ENCODE data around the gene INVS. TPM values are rescaled to one million over a fixed set of nuclear protein-coding genes. Genes with fewer than 3 reads are reported as not detected.
"Not testable (repeated sequence)": the region's sequence is repeated elsewhere in the genome, so short reads cannot be mapped to it uniquely, and the experiment has no call there.

Gene INVS
- total and polyA plus RNA-seq, 2 experiments from 2014 or later: 8.5 to 17.0 TPM

DNA sequence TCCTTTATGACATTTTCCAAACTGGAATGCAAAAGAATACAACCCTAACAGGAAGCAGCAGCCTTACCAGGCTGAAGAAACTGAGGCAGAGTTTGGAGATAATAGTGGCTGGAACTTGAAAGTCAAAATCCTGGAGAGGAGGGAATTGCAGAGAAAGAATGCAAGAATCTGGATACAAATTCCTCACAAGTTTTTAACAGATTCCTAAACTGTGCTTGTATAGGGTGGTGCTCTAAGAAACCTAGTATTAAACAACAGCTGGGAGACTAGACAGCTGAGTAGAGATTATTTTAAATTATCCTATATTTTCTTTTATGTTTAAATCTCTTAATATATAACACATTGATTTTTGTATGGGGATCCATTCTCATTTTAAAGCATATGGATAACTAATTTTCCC, 30.7 kb downstream of the INVS start:
- Histone ChIP-seq H3F3A (ENCODE audit: insufficient read depth) (peaks cover 7% of the 10 kb centered on the region; the same call in 1 of the 2 replicates), H3K27me3 (replicated peaks; ENCODE audit: insufficient read depth) (no peaks in the 10 kb centered on the region), H3K36me3 (ENCODE audit: low read depth) (peaks cover 3% of the 10 kb centered on the region; the same call in 1 of the 2 replicates), H3K27ac (no peak overlapping the region), H3K4me1 (ENCODE audit: insufficient read depth) (no peaks in the 10 kb centered on the region; the same call in 1 of the 2 replicates), H3K79me2 (ENCODE audit: insufficient read depth) (0 out of 2 replicates have a peak, but pooled peaks cover 5% of the 10 kb centered on the region), H3K9ac (no peak overlapping the region), H4K20me1 (ENCODE audit: insufficient read depth) (no peaks in the 10 kb centered on the region), H3K9me3 (ENCODE audit: low read depth) (no peaks in the 10 kb centered on the region), H3K9me2 (ENCODE audit: insufficient read depth) (no peaks in the 10 kb centered on the region), H2AFZ (no peak overlapping the region), H3K4me3 (no peak overlapping the region), H3K4me2 (ENCODE audit: unreplicated experiment) (no peak overlapping the region)
- TF ChIP-seq EZH2phosphoT487 (IDR thresholded peaks at IDR 0.05; ENCODE audit: insufficient read depth, low read depth) (no peak), EZH2 (IDR thresholded peaks at IDR 0.05; ENCODE audit: insufficient read depth, poor library complexity, severe bottlenecking) (no peak)
- DNase-seq: no peak
- in situ Hi-C loops (cut with MboI): no loop called here

- Histone ChIP-seq H3F3A (ENCODE audit: insufficient read depth) (peaks cover 3% of the 10 kb centered on the region; the same call in 1 of the 2 replicates), H3K27me3 (replicated peaks; ENCODE audit: insufficient read depth) (no peaks in the 10 kb centered on the region), H3K9ac (no peak overlapping the region), H3K4me2 (ENCODE audit: unreplicated experiment) (no peak overlapping the region), H3K4me3 (no peak overlapping the region), H3K9me2 (ENCODE audit: insufficient read depth) (no peaks in the 10 kb centered on the region), H3K36me3 (ENCODE audit: low read depth) (peaks cover 3% of the 10 kb centered on the region; the same call in 1 of the 2 replicates), H2AFZ (no peak overlapping the region), H3K9me3 (ENCODE audit: low read depth) (no peaks in the 10 kb centered on the region), H3K79me2 (ENCODE audit: insufficient read depth) (no peaks in the 10 kb centered on the region), H3K27ac (no peak overlapping the region), H4K20me1 (ENCODE audit: insufficient read depth) (no peaks in the 10 kb centered on the region), H3K4me1 (ENCODE audit: insufficient read depth) (no peaks in the 10 kb centered on the region; the same call in 1 of the 2 replicates)
- TF ChIP-seq EZH2 (IDR thresholded peaks at IDR 0.05; ENCODE audit: insufficient read depth, poor library complexity, severe bottlenecking): no peak
- TF ChIP-seq EZH2phosphoT487 (IDR thresholded peaks at IDR 0.05; ENCODE audit: insufficient read depth, low read depth): no peak
- WGBS, 2 experiments (ENCODE audit: low coverage in 1 of 2, low lambda C conversion rate in 2 of 2, missing lambda C conversion rate in 2 of 2): 77 to 88% methylated on average over 1 of the region's 1 CpG
- DNase-seq: no peak
- in situ Hi-C loops (cut with MboI): no loop called here
Observed at GRCh38 chr9:100131216-100131615, 32.2 kb downstream of the INVS start.

DNA sequence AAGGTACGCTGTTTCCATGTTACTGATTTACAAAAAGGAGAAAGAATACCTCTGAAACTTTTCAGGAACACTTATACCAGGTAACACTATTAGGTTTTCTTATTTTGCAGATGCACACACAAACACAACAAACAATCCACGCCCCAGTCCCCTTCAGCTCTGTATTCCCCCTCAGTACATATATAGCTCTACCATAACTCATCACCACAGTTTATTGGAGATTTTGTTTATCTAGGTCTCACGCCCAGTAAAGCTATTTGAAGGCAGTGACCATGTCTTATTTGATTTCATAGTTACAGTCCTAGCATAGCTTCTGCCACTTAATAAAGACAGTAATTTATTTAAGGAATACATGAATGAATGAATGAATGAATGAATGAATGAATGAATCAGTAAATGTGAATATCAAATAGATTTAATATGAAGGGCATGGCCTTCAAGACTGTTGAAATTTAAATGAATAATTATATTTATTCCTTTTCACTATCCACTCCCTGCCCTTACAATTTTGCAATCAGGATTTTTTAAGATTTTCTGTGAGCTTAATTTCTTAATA, 32.9 kb downstream of the INVS start:
- Histone ChIP-seq H3K36me3 (ENCODE audit: low read depth) (peaks cover 3% of the 10 kb centered on the region; the same call in 1 of the 2 replicates), H3K9me3 (ENCODE audit: low read depth) (no peaks in the 10 kb centered on the region), H3K79me2 (ENCODE audit: insufficient read depth) (no peaks in the 10 kb centered on the region), H4K20me1 (ENCODE audit: insufficient read depth) (no peaks in the 10 kb centered on the region), H3K4me2 (ENCODE audit: unreplicated experiment) (no peak overlapping the region), H3K27me3 (replicated peaks; ENCODE audit: insufficient read depth) (no peaks in the 10 kb centered on the region), H3K27ac (no peak overlapping the region), H3K4me3 (no peak overlapping the region), H2AFZ (no peak overlapping the region), H3K9me2 (ENCODE audit: insufficient read depth) (no peaks in the 10 kb centered on the region), H3F3A (ENCODE audit: insufficient read depth) (no peaks in the 10 kb centered on the region), H3K9ac (no peak overlapping the region), H3K4me1 (ENCODE audit: insufficient read depth) (no peaks in the 10 kb centered on the region; the same call in 1 of the 2 replicates)
- in situ Hi-C loops (cut with MboI): no loop called here
- 94 to 97% methylated on average over 3 of the region's 3 CpGs for whole genome bisulfite sequencing, 2 experiments (ENCODE audit: low coverage in 1 of 2, low lambda C conversion rate in 2 of 2, missing lambda C conversion rate in 2 of 2)
- no peak for DNase-seq
- TF ChIP-seq EZH2phosphoT487 (IDR thresholded peaks at IDR 0.05; ENCODE audit: insufficient read depth, low read depth) (no peak), EZH2 (IDR thresholded peaks at IDR 0.05; ENCODE audit: insufficient read depth, poor library complexity, severe bottlenecking) (no peak)

GRCh38 chr9:100134731-100135130, 35.7 kb downstream of the INVS start:
- Histone ChIP-seq H4K20me1 (ENCODE audit: insufficient read depth) (no peaks in the 10 kb centered on the region), H3K4me3 (no peak overlapping the region), H3K79me2 (ENCODE audit: insufficient read depth) (no peaks in the 10 kb centered on the region), H3K36me3 (ENCODE audit: low read depth) (0 out of 2 replicates have a peak, but pooled peaks cover 3% of the 10 kb centered on the region), H3K4me2 (ENCODE audit: unreplicated experiment) (no peak overlapping the region), H3K9me2 (ENCODE audit: insufficient read depth) (no peaks in the 10 kb centered on the region), H3K9ac (no peak overlapping the region), H3K9me3 (ENCODE audit: low read depth) (no peaks in the 10 kb centered on the region), H3F3A (ENCODE audit: insufficient read depth) (no peaks in the 10 kb centered on the region), H3K27me3 (replicated peaks; ENCODE audit: insufficient read depth) (no peaks in the 10 kb centered on the region), H3K4me1 (ENCODE audit: insufficient read depth) (no peaks in the 10 kb centered on the region; the same call in 1 of the 2 replicates), H2AFZ (no peak overlapping the region), H3K27ac (no peak overlapping the region)
- WGBS, 2 experiments (ENCODE audit: low coverage in 1 of 2, low lambda C conversion rate in 2 of 2, missing lambda C conversion rate in 2 of 2): 97% methylated on average over 3 of the region's 3 CpGs
- no peak for DNase-seq
- in situ Hi-C loops (cut with MboI): no loop called here
- TF ChIP-seq EZH2phosphoT487 (IDR thresholded peaks at IDR 0.05; ENCODE audit: insufficient read depth, low read depth) (no peak), EZH2 (IDR thresholded peaks at IDR 0.05; ENCODE audit: insufficient read depth, poor library complexity, severe bottlenecking) (no peak)

GRCh38 chr9:100136799-100137198, 37.8 kb downstream of the INVS start:
- H4K20me1 ChIP-seq (ENCODE audit: insufficient read depth); H3K4me3 ChIP-seq; H3K9ac ChIP-seq; H3F3A ChIP-seq (ENCODE audit: insufficient read depth); H3K9me3 ChIP-seq (ENCODE audit: low read depth); H2AFZ ChIP-seq; H3K27me3 ChIP-seq (replicated peaks; ENCODE audit: insufficient read depth); H3K4me1 ChIP-seq (ENCODE audit: insufficient read depth); H3K36me3 ChIP-seq (ENCODE audit: low read depth); H3K27ac ChIP-seq; H3K4me2 ChIP-seq (ENCODE audit: unreplicated experiment); H3K9me2 ChIP-seq (ENCODE audit: insufficient read depth); H3K79me2 ChIP-seq (ENCODE audit: insufficient read depth); in situ Hi-C loops (cut with MboI); DNase-seq: not testable (repeated sequence)
- 98 to 99% methylated on average over 5 of the region's 5 CpGs for WGBS, 2 experiments (ENCODE audit: low coverage in 1 of 2, low lambda C conversion rate in 2 of 2, missing lambda C conversion rate in 2 of 2)

DNA sequence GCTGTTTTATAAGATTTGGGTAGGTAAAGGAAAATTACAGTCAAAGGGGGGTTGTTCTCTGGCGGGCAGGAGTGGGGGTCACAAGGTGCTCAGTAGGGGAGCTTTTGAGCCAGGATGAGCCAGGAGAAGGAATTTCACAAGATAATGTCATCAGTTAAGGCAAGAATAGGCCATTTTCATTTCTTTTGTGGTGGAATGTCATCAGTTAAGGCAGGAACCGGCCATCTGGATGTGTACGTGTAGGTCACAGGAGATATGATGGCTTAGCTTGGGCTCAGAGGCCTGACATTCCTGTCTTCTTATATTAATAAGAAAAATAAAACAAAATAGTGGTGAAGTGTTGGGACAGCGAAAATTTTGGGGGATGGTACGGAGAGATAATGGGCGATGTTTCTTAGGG, 41.3 kb downstream of the INVS start:
- H2AFZ ChIP-seq; H3K4me1 ChIP-seq (ENCODE audit: insufficient read depth); H3K9ac ChIP-seq; H3K9me2 ChIP-seq (ENCODE audit: insufficient read depth); H3K79me2 ChIP-seq (ENCODE audit: insufficient read depth); H3K27ac ChIP-seq; H3K27me3 ChIP-seq (replicated peaks; ENCODE audit: insufficient read depth); H3K9me3 ChIP-seq (ENCODE audit: low read depth); H3K4me2 ChIP-seq (ENCODE audit: unreplicated experiment); H3F3A ChIP-seq (ENCODE audit: insufficient read depth); H4K20me1 ChIP-seq (ENCODE audit: insufficient read depth); H3K4me3 ChIP-seq; H3K36me3 ChIP-seq (ENCODE audit: low read depth); DNase-seq; in situ Hi-C loops (cut with MboI): not testable (repeated sequence)
- 89 to 94% methylated on average over 6 of the region's 6 CpGs for WGBS, 2 experiments (ENCODE audit: low coverage in 1 of 2, low lambda C conversion rate in 2 of 2, missing lambda C conversion rate in 2 of 2)

DNA sequence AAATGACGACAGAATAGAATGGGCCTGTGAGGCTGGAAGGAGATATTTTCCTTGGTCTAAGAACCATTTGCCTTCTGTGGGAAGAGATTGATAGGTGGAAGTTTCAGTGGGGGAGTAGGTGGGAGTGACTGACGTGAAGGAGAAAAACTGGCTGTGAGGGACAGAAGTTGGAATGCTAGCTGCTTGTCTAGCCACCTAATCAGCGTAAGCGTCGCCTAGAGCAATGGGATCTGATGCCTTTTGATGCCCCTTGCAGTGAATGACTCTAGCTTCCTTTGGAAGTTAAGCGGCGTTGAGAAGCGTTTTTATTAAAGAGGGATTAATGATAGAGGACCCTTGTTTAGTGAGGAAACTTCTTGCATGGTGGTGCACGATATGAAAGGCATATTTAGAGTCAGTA, 42.8 kb downstream of the INVS start:
- H3K27me3 ChIP-seq (replicated peaks; ENCODE audit: insufficient read depth); H3K9ac ChIP-seq; H3K4me2 ChIP-seq (ENCODE audit: unreplicated experiment); DNase-seq; in situ Hi-C loops (cut with MboI); H4K20me1 ChIP-seq (ENCODE audit: insufficient read depth); H3K79me2 ChIP-seq (ENCODE audit: insufficient read depth); H3K27ac ChIP-seq; H2AFZ ChIP-seq; H3K9me3 ChIP-seq (ENCODE audit: low read depth); H3K9me2 ChIP-seq (ENCODE audit: insufficient read depth); H3K36me3 ChIP-seq (ENCODE audit: low read depth); H3F3A ChIP-seq (ENCODE audit: insufficient read depth); H3K4me1 ChIP-seq (ENCODE audit: insufficient read depth); H3K4me3 ChIP-seq: not testable (repeated sequence)
- 96 to 98% methylated on average over 9 of the region's 9 CpGs for WGBS, 2 experiments (ENCODE audit: low coverage in 1 of 2, low lambda C conversion rate in 2 of 2, missing lambda C conversion rate in 2 of 2)

Measured in GM23248 (cell line).